Gastroesophageal sphincter (tissue), 2 donors: ENCODE data around the gene CEP170B.

ENCODE experiments used
- EP300 ChIP-seq: sonication (generic); formaldehyde crosslinking; IDR thresholded peaks from one replicate; pipeline ENCODE4 v1.6.1; 2017; ENCODE audit warnings: antibody characterized with exemption, mild to moderate bottlenecking
- POLR2A ChIP-seq, 2 donors: fragments of 450-650 bp; IDR thresholded peaks; one replicate each; pipeline ENCODE4 v1.6.1; 2017; ENCODE audit warnings: antibody characterized with exemption in 2 of 2, mild to moderate bottlenecking in 2 of 2, moderate library complexity in 1 of 2

DNA sequence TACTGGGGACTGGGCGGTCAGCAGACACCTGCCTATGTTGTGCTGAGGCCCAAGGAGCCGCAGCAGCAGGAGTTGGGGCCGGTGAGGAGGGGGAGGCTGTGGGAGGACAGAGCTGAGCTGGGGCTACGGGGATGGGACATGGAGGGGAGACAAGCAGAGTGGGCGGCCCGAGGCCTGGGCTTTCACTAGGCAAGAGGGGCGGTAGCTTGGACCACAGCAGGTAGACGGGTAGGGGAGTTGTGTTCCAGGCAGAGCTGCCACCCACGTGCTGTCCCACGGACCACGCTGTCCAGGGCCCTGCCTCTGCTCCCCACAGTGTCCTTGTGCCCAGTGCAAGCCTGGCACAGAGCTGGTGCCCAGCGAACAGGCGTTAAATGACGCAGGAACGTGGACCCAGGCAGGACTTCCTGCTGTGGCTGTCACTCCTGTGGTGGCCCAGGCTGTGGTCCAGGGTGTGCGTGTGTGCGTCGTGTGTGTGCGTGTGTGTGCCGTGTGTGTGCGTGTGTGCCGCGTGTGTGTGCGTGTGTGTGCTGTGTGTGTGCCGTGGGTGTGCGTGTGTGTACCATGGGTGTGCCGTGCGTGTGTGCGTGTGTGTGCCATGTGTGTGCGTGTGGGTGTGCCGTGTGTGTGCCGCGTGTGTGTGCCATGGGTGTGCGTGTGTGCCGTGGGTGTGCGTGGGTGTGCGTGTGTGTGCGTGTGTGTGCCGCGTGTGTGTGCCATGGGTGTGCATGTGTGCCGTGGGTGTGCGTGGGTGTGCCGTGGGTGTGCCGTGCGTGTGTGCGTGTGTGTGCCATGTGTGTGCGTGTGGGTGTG lies 6.8 kb downstream of the CEP170B start:
- TF ChIP-seq POLR2A (IDR thresholded peaks at IDR 0.05) (no peak), EP300 (no peak)
